ENCODE measurements around the gene MSH3. TPM values are rescaled to one million over a fixed set of nuclear protein-coding genes. Genes with fewer than 3 reads are reported as not detected.
A peak's percentile ranks its signal among the peaks of the same experiment; 100 is the strongest.

The MSH3 gene
- total RNA-seq, 2 donors from 2014 or later, result 9.2 to 10.9 TPM

- no peaks in the 10 kb centered on the region for H3K36me3 ChIP-seq (replicated peaks in 1 of 2; ENCODE audit: insufficient read depth in 1 of 2, low read depth in 2 of 2)
- H3K27ac ChIP-seq, result no peak overlapping the region
- no peaks in the 10 kb centered on the region for H3K4me1 ChIP-seq
- DNase-seq, result peak in 1 of 4 donors; percentile 22
- ATAC-seq, result no peak
- H3K27me3 ChIP-seq, result no peaks in the 10 kb centered on the region
- H3K4me3 ChIP-seq, result no peak overlapping the region
- H3K9me3 ChIP-seq, result no peaks in the 10 kb centered on the region
- intact Hi-C loops (cut with DNase I), result no loop called here
- TF ChIP-seq POLR2A (IDR thresholded peaks at IDR 0.05), result no peak
- TF ChIP-seq CTCF (IDR thresholded peaks at IDR 0.05), result no peak
- WGBS, 2 donors, result 50 to 88% methylated on average over 7 of the region's 7 CpGs
Measured at GRCh38 chr5:80754900-80755299, 100.4 kb downstream of the MSH3 start.

- Histone ChIP-seq H3K27ac (no peak overlapping the region), H3K9me3 (no peaks in the 10 kb centered on the region), H3K36me3 (replicated peaks in 1 of 2; ENCODE audit: insufficient read depth in 1 of 2, low read depth in 2 of 2) (no peaks in the 10 kb centered on the region), H3K4me1 (no peaks in the 10 kb centered on the region), H3K4me3 (no peak overlapping the region), H3K27me3 (no peaks in the 10 kb centered on the region)
- TF ChIP-seq POLR2A (IDR thresholded peaks at IDR 0.05) (no peak), CTCF (IDR thresholded peaks at IDR 0.05) (no peak)
- 73 to 84% methylated on average over 3 of the region's 3 CpGs for WGBS, 2 donors
- DNase-seq (no peak), ATAC-seq (no peak)
- intact Hi-C loops (cut with DNase I), result no loop called here
Measured at GRCh38 chr5:80755626-80756025, 101.2 kb downstream of the MSH3 start.

- WGBS, 2 donors, result 84 to 96% methylated on average over 1 of the region's 1 CpG
- H3K27ac ChIP-seq, result no peak overlapping the region
- TF ChIP-seq POLR2A (IDR thresholded peaks at IDR 0.05) (no peak), CTCF (IDR thresholded peaks at IDR 0.05) (no peak)
- H3K4me3 ChIP-seq, result no peak overlapping the region
- H3K36me3 ChIP-seq (replicated peaks in 1 of 2; ENCODE audit: insufficient read depth in 1 of 2, low read depth in 2 of 2), result no peaks in the 10 kb centered on the region
- no peaks in the 10 kb centered on the region for H3K4me1 ChIP-seq
- H3K27me3 ChIP-seq, result no peaks in the 10 kb centered on the region
- DNase-seq, result no peak
- no peaks in the 10 kb centered on the region for H3K9me3 ChIP-seq
- intact Hi-C loops (cut with DNase I), result no loop called here
- no peak for ATAC-seq
Measured at GRCh38 chr5:80756292-80756691, 101.8 kb downstream of the MSH3 start.

- Histone ChIP-seq H3K4me3 (no peak overlapping the region), H3K27ac (no peak overlapping the region), H3K9me3 (no peaks in the 10 kb centered on the region), H3K4me1 (no peaks in the 10 kb centered on the region), H3K27me3 (no peaks in the 10 kb centered on the region), H3K36me3 (replicated peaks in 1 of 2; ENCODE audit: insufficient read depth in 1 of 2, low read depth in 2 of 2) (no peaks in the 10 kb centered on the region)
- ATAC-seq (no peak), DNase-seq (no peak)
- no peak for TF ChIP-seq POLR2A (IDR thresholded peaks at IDR 0.05)
- no peak for TF ChIP-seq CTCF (IDR thresholded peaks at IDR 0.05)
- intact Hi-C loops (cut with DNase I), result no loop called here
- 79 to 86% methylated on average over 1 of the region's 1 CpG for WGBS, 2 donors
Measured at GRCh38 chr5:80757290-80757689, 102.8 kb downstream of the MSH3 start.

GRCh38 chr5:80759866-80760577 lies 105.6 kb downstream of the MSH3 start:
- 91 to 95% methylated on average over 5 of the region's 5 CpGs for WGBS, 2 donors
- no peak for TF ChIP-seq CTCF (IDR thresholded peaks at IDR 0.05)
- TF ChIP-seq POLR2A (IDR thresholded peaks at IDR 0.05), result no peak
- no peak for DNase-seq
- Histone ChIP-seq H3K4me1 (no peaks in the 10 kb centered on the region), H3K27me3 (no peaks in the 10 kb centered on the region), H3K9me3 (no peaks in the 10 kb centered on the region), H3K27ac (no peak overlapping the region), H3K4me3 (no peak overlapping the region), H3K36me3 (replicated peaks in 1 of 2; ENCODE audit: insufficient read depth in 1 of 2, low read depth in 2 of 2) (no peaks in the 10 kb centered on the region)
- intact Hi-C loops (cut with DNase I), result no loop called here
- ATAC-seq, result no peak

Measured in body of pancreas (tissue), 4 donors.